H9 (cell line): ENCODE results near the gene CSTF2. TPM values are rescaled to one million over a fixed set of nuclear protein-coding genes. Genes with fewer than 3 reads are reported as not detected.

Experiments
- DNase-seq: peaks from one replicate; pipeline ENCODE4 v3.0.0-alpha.2; 2017
- H2AFZ ChIP-seq: one replicate; pipeline ENCODE4 v1.6.1; 2013; ENCODE audit warnings: mild to moderate bottlenecking, low read length, control low read depth, moderate library complexity
- H2AK5ac ChIP-seq: 2 replicates; pipeline ENCODE4 v1.6.1; 2013; ENCODE audit warnings: low read length, control low read depth, mixed read lengths; ENCODE audit not compliant: insufficient read length
- H2BK120ac ChIP-seq: one replicate; pipeline ENCODE4 v1.6.1; 2013; ENCODE audit warnings: low read depth, mild to moderate bottlenecking, low read length, control low read depth, inconsistent platforms; ENCODE audit not compliant: poor library complexity, severe bottlenecking
- H2BK12ac ChIP-seq: 2 replicates; pipeline ENCODE4 v1.6.1; 2013; ENCODE audit warnings: low read length, control low read depth, mixed read lengths, low read depth; ENCODE audit not compliant: insufficient read length
- H2BK15ac ChIP-seq: 2 replicates; pipeline ENCODE4 v1.6.1; 2013; ENCODE audit warnings: low read depth, low read length, control low read depth
- H2BK20ac ChIP-seq: one replicate; pipeline ENCODE4 v1.6.1; 2013; ENCODE audit warnings: low read depth, mild to moderate bottlenecking, low read length, control low read depth, inconsistent platforms; ENCODE audit not compliant: poor library complexity, severe bottlenecking
- H2BK5ac ChIP-seq: 2 replicates; pipeline ENCODE4 v1.6.1; 2013; ENCODE audit warnings: low read length, control low read depth, mixed read lengths; ENCODE audit not compliant: insufficient read length
- H3K14ac ChIP-seq: 2 replicates; pipeline ENCODE4 v1.6.1; 2013; ENCODE audit warnings: low read length, control low read depth; ENCODE audit not compliant: insufficient read depth
- H3K18ac ChIP-seq: 2 replicates; pipeline ENCODE4 v1.6.1; 2013; ENCODE audit warnings: low read depth, mild to moderate bottlenecking, mixed read lengths, low read length, control low read depth; ENCODE audit not compliant: insufficient read length
- H3K23ac ChIP-seq: 2 replicates; pipeline ENCODE4 v1.6.1; 2013; ENCODE audit warnings: low read length, control low read depth, mixed read lengths, low read depth; ENCODE audit not compliant: insufficient read length
- H3K23me2 ChIP-seq: 2 replicates; pipeline ENCODE4 v1.6.1; 2013; ENCODE audit warnings: low read depth, mild to moderate bottlenecking, mixed read lengths, low read length, control low read depth; ENCODE audit not compliant: insufficient read length, poor library complexity, severe bottlenecking
- H3K27ac ChIP-seq: 2 replicates; pipeline ENCODE4 v1.5.1; 2013; ENCODE audit warnings: low read length, control low read depth, mixed read lengths, low read depth; ENCODE audit not compliant: insufficient read length
- H3K27me3 ChIP-seq: 2 replicates; pipeline ENCODE4 v1.6.1; 2013; ENCODE audit warnings: low read length, control low read depth, inconsistent platforms; ENCODE audit not compliant: insufficient read depth
- H3K4ac ChIP-seq: 2 replicates; pipeline ENCODE4 v1.6.1; 2013; ENCODE audit warnings: low read depth, mild to moderate bottlenecking, control low read depth, inconsistent platforms, low read length, moderate library complexity
- H3K4me1 ChIP-seq: 2 replicates; pipeline ENCODE4 v1.6.1; 2013; ENCODE audit warnings: low read length, control low read depth, inconsistent platforms; ENCODE audit not compliant: insufficient read depth
- H3K4me2 ChIP-seq: 2 replicates; pipeline ENCODE4 v1.6.1; 2013; ENCODE audit warnings: low read length, control low read depth, mixed read lengths; ENCODE audit not compliant: insufficient read length, insufficient read depth
- H3K56ac ChIP-seq: 2 replicates; pipeline ENCODE4 v1.6.1; 2013; ENCODE audit warnings: low read depth, mild to moderate bottlenecking, mixed read lengths, low read length, control low read depth; ENCODE audit not compliant: insufficient read length
- H3K79me1 ChIP-seq: 2 replicates; pipeline ENCODE4 v1.6.1; 2013; ENCODE audit warnings: low read depth, mild to moderate bottlenecking, moderate library complexity, low read length, control low read depth, inconsistent platforms; ENCODE audit not compliant: insufficient read depth, poor library complexity, severe bottlenecking
- H3K79me2 ChIP-seq: 2 replicates; pipeline ENCODE4 v1.6.1; 2013; ENCODE audit warnings: low read length, control low read depth, inconsistent platforms; ENCODE audit not compliant: insufficient read depth
- H3K9ac ChIP-seq: 2 replicates; pipeline ENCODE4 v1.6.1; 2013; ENCODE audit warnings: low read length, control low read depth, mixed read lengths; ENCODE audit not compliant: insufficient read length; ENCODE audit errors: extremely low read depth
- H3K9me3 ChIP-seq: one replicate; pipeline ENCODE4 v1.6.1; 2013; ENCODE audit warnings: low read depth, low read length, inconsistent platforms; ENCODE audit not compliant: control insufficient read depth
- H3T11ph ChIP-seq: one replicate; pipeline ENCODE4 v1.6.1; 2013; ENCODE audit warnings: mild to moderate bottlenecking, low read length, control low read depth, inconsistent platforms
- H4K20me1 ChIP-seq: one replicate; pipeline ENCODE4 v1.6.1; 2013; ENCODE audit not compliant: control insufficient read depth, insufficient read length, insufficient read depth
- H4K5ac ChIP-seq: 2 replicates; pipeline ENCODE4 v1.6.1; 2013; ENCODE audit warnings: low read depth, mild to moderate bottlenecking, mixed read lengths, low read length, control low read depth; ENCODE audit not compliant: insufficient read length
- H4K8ac ChIP-seq: replicated peaks from 2 replicates; pipeline ENCODE4 v1.6.1; 2013; ENCODE audit warnings: low read length, control low read depth, mixed read lengths, low read depth; ENCODE audit not compliant: insufficient read length
- H4K91ac ChIP-seq: 2 replicates; pipeline ENCODE4 v1.6.1; 2013; ENCODE audit warnings: low read depth, mild to moderate bottlenecking, moderate library complexity, mixed read lengths, low read length, control low read depth; ENCODE audit not compliant: insufficient read length
- H3K27ac Mint-ChIP-seq, 3 experiments: 2 replicates in 2 of 3; 3 replicates in 1 of 3; pipeline ENCODE4 v1.8.0; 2020 to 2021; ENCODE audit warnings: mixed read lengths in 3 of 3, mild to moderate bottlenecking in 1 of 3, moderate library complexity in 1 of 3
- H3K27me3 Mint-ChIP-seq: 2 replicates; pipeline ENCODE4 v1.8.0; 2021; ENCODE audit warnings: low read depth, mild to moderate bottlenecking, moderate library complexity, mixed read lengths
- H3K36me3 Mint-ChIP-seq, 3 experiments: 2 replicates in 2 of 3; 3 replicates in 1 of 3; pipeline ENCODE4 v1.8.0; 2020 to 2021; ENCODE audit warnings: low read depth in 3 of 3, mixed read lengths in 3 of 3; ENCODE audit not compliant: insufficient read depth in 1 of 3
- H3K4me1 Mint-ChIP-seq, 2 experiments: 2 replicates each; pipeline ENCODE4 v1.8.0; 2020; ENCODE audit warnings: mixed read lengths in 2 of 2
- H3K4me3 Mint-ChIP-seq, 2 experiments: 2 replicates in 1 of 2; 3 replicates in 1 of 2; pipeline ENCODE4 v1.8.0; 2020 to 2021; ENCODE audit warnings: mild to moderate bottlenecking in 2 of 2, mixed read lengths in 2 of 2, moderate library complexity in 1 of 2
- H3K9me3 Mint-ChIP-seq, 2 experiments: 2 replicates in 1 of 2; 3 replicates in 1 of 2; pipeline ENCODE4 v1.8.0; 2020; ENCODE audit warnings: mild to moderate bottlenecking in 2 of 2, mixed read lengths in 2 of 2, moderate library complexity in 1 of 2
- WGBS: extraction: QIAGEN DNeasy Blood & Tissue Kit; methylation state at CpG from one replicate; pipeline ENCODE4 v1.1.7; 2013; ENCODE audit warnings: missing lambda C conversion rate, low lambda C conversion rate, mixed read lengths; ENCODE audit not compliant: insufficient read length; ENCODE audit errors: extremely low coverage; 5-methylcytosine and 5-hydroxymethylcytosine counted together
- total RNA-seq: library from RNA; stranded (reverse); gene quantifications from 2 replicates; pipeline ENCODE4 v1.2.1, GENCODE V29; 2021
- TF ChIP-seq, protein P1 (sequence below): fragments of 200-600 bp; sonication (generic); conservative IDR thresholded peaks from 3 replicates; pipeline ENCODE4 v1.8.0; 2021; ENCODE audit warnings: antibody characterized with exemption, mild to moderate bottlenecking

CSTF2 gene
- total RNA-seq, 1 experiment from 2014 or later: 30.2 TPM

DNA sequence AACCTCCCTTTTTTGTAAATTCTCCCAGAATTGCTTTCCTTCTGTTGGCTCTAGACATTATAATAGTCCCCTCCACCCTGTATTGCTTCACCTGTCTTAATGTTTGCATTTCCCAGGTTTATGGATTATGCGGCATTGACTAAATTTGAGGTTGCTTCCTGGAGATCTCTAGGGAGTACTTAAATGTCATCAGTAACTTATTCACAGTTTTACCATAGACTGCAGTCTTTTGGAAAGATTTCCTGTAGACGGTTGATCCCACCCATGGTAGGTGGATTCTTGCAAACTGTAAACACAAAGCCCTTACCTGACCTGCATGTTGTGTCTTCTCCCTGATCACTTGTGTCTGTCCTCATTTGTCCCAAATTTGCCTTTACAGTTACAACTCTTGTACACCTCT is 60.2 kb downstream of the CSTF2 start:
- DNase-seq: no peak
- peaks cover 32% of the 10 kb centered on the region for H3K9me3 ChIP-seq
- H3K79me1 ChIP-seq: no peaks in the 10 kb centered on the region
- TF ChIP-seq, protein P1, sequence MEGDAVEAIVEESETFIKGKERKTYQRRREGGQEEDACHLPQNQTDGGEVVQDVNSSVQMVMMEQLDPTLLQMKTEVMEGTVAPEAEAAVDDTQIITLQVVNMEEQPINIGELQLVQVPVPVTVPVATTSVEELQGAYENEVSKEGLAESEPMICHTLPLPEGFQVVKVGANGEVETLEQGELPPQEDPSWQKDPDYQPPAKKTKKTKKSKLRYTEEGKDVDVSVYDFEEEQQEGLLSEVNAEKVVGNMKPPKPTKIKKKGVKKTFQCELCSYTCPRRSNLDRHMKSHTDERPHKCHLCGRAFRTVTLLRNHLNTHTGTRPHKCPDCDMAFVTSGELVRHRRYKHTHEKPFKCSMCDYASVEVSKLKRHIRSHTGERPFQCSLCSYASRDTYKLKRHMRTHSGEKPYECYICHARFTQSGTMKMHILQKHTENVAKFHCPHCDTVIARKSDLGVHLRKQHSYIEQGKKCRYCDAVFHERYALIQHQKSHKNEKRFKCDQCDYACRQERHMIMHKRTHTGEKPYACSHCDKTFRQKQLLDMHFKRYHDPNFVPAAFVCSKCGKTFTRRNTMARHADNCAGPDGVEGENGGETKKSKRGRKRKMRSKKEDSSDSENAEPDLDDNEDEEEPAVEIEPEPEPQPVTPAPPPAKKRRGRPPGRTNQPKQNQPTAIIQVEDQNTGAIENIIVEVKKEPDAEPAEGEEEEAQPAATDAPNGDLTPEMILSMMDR: no peak
- H2BK120ac ChIP-seq: no peak overlapping the region
- Mint-ChIP-seq H3K36me3 (peaks cover 0 to 2% (median 2%) of the 10 kb centered on the region in 3 experiments; a peak in 2 of 7 replicates), H3K9me3 (peaks cover 46 to 69% of the 10 kb centered on the region in 2 experiments), H3K27ac (no peak overlapping the region), H3K4me1 (0 out of 4 replicates have a peak, but pooled peaks cover 0 to 4% of the 10 kb centered on the region in 2 experiments), H3K27me3 (no peaks in the 10 kb centered on the region), H3K4me3 (no peak overlapping the region)
- no peak overlapping the region for H2BK15ac ChIP-seq
- no peak overlapping the region for H4K91ac ChIP-seq
- no peak overlapping the region for H3K4me2 ChIP-seq
- no peak overlapping the region for H3K27ac ChIP-seq
- H3K79me2 ChIP-seq: no peaks in the 10 kb centered on the region
- no peak overlapping the region for H3K56ac ChIP-seq
- H3K4ac ChIP-seq: no peak overlapping the region
- no peak overlapping the region for H2BK12ac ChIP-seq
- H4K8ac ChIP-seq: no peak overlapping the region
- H4K20me1 ChIP-seq: no peaks in the 10 kb centered on the region
- H2BK20ac ChIP-seq: no peak overlapping the region
- no peak overlapping the region for H3K23ac ChIP-seq
- no peak overlapping the region for H3K14ac ChIP-seq
- H2AK5ac ChIP-seq: no peak overlapping the region
- H3K23me2 ChIP-seq: no peaks in the 10 kb centered on the region
- H3T11ph ChIP-seq: no peak overlapping the region
- H2AFZ ChIP-seq: no peak overlapping the region
- H3K18ac ChIP-seq: no peak overlapping the region
- no CpG with 5 or more reads among the region's 2 CpGs for WGBS
- no peak overlapping the region for H4K5ac ChIP-seq
- H3K27me3 ChIP-seq: no peaks in the 10 kb centered on the region
- no peak overlapping the region for H2BK5ac ChIP-seq
- no peaks in the 10 kb centered on the region; the same call in 1 of the 2 replicates for H3K4me1 ChIP-seq
- no peak overlapping the region for H3K9ac ChIP-seq
